A673 (cell line): ENCODE data around the gene CXADR.

Experiments used
- EZH2 ChIP-seq: fragments of 200-600 bp; sonication (generic); IDR thresholded peaks from 2 replicates; pipeline ENCODE4 v1.6.1; 2017; ENCODE audit warnings: borderline replicate concordance, low read depth, mild to moderate bottlenecking, mixed read lengths, antibody characterized with exemption, low read length; ENCODE audit not compliant: poor library complexity, severe bottlenecking
- TF ChIP-seq, protein P1 (sequence below): fragments of 300-800, 200-600 bp; sonication (generic); conservative IDR thresholded peaks from 2 replicates; pipeline ENCODE4 v1.5.1; 2017; ENCODE audit warnings: low read depth, mild to moderate bottlenecking, antibody characterized with exemption, low read length, moderate library complexity, mixed read lengths

- TF ChIP-seq, protein P1, sequence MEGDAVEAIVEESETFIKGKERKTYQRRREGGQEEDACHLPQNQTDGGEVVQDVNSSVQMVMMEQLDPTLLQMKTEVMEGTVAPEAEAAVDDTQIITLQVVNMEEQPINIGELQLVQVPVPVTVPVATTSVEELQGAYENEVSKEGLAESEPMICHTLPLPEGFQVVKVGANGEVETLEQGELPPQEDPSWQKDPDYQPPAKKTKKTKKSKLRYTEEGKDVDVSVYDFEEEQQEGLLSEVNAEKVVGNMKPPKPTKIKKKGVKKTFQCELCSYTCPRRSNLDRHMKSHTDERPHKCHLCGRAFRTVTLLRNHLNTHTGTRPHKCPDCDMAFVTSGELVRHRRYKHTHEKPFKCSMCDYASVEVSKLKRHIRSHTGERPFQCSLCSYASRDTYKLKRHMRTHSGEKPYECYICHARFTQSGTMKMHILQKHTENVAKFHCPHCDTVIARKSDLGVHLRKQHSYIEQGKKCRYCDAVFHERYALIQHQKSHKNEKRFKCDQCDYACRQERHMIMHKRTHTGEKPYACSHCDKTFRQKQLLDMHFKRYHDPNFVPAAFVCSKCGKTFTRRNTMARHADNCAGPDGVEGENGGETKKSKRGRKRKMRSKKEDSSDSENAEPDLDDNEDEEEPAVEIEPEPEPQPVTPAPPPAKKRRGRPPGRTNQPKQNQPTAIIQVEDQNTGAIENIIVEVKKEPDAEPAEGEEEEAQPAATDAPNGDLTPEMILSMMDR: no peak
- TF ChIP-seq EZH2: no peak
Observed at GRCh38 chr21:17527240-17527639, 14.4 kb downstream of the CXADR start.
